GM21367 (cell line): Measurements from ENCODE around the gene SLC27A1.
"Not testable (repeated sequence)": the region's sequence is repeated elsewhere in the genome, so short reads cannot be mapped to it uniquely, and the experiment has no call there.

Experiments used
- ATAC-seq: cut with Tn5 transposase; IDR thresholded peaks from one replicate; pipeline ENCODE4 v1.9.1; 2021; ENCODE audit not compliant: unreplicated experiment

Gene SLC27A1

GRCh38 chr19:17486545-17487240 is 16.4 kb downstream of the SLC27A1 start:
- no peak for ATAC-seq

GRCh38 chr19:17487284-17488121 is 17.2 kb downstream of the SLC27A1 start:
- no peak for ATAC-seq

GRCh38 chr19:17488593-17489391 is 18.5 kb downstream of the SLC27A1 start:
- no peak for ATAC-seq

GRCh38 chr19:17489392-17490030 is 19.2 kb downstream of the SLC27A1 start:
- ATAC-seq, result no peak

GRCh38 chr19:17490411-17490810 is 20.1 kb downstream of the SLC27A1 start:
- ATAC-seq, result no peak

GRCh38 chr19:17491287-17491686 is 21.0 kb downstream of the SLC27A1 start:
- ATAC-seq, result no peak

GRCh38 chr19:17495639-17496296 is 25.4 kb downstream of the SLC27A1 start:
- ATAC-seq, result no peak

- no peak for ATAC-seq
Observed at GRCh38 chr19:17496337-17496997, 26.1 kb downstream of the SLC27A1 start.

GRCh38 chr19:17497149-17497798 is 26.9 kb downstream of the SLC27A1 start:
- no peak for ATAC-seq

- not testable (repeated sequence) for ATAC-seq
Observed at GRCh38 chr19:17499025-17499424, 28.7 kb downstream of the SLC27A1 start.

GRCh38 chr19:17499648-17500446 is 29.5 kb downstream of the SLC27A1 start:
- ATAC-seq, result no peak

- no peak for ATAC-seq
Observed at GRCh38 chr19:17500447-17501198, 30.3 kb downstream of the SLC27A1 start.

- ATAC-seq, result no peak
Observed at GRCh38 chr19:17503240-17503639, 32.9 kb downstream of the SLC27A1 start.

GRCh38 chr19:17504030-17504429 is 33.7 kb downstream of the SLC27A1 start:
- no peak for ATAC-seq

- ATAC-seq, result no peak
Observed at GRCh38 chr19:17504456-17504855, 34.1 kb downstream of the SLC27A1 start.

- ATAC-seq, result no peak
Observed at GRCh38 chr19:17505223-17505622, 34.9 kb downstream of the SLC27A1 start.

- no peak for ATAC-seq
Observed at GRCh38 chr19:17506745-17507144, 36.4 kb downstream of the SLC27A1 start.

- not testable (repeated sequence) for ATAC-seq
Observed at GRCh38 chr19:17508558-17508933, 38.2 kb downstream of the SLC27A1 start.
